Mesothelial cell of epicardium (in vitro differentiated cells): Measurements from ENCODE around the gene GSTO1. TPM values are rescaled to one million over a fixed set of nuclear protein-coding genes. Genes with fewer than 3 reads are reported as not detected.

ENCODE experiments used
- DNase-seq, 2 experiments: peaks; one replicate each; pipeline ENCODE4 v3.0.0; 2021; ENCODE audit warnings: low spot score in 2 of 2; ENCODE audit not compliant: unreplicated experiment in 2 of 2
- H3K27ac Mint-ChIP-seq: 2 replicates; pipeline ENCODE4 v1.8.0; 2021; ENCODE audit warnings: mixed read lengths
- H3K27me3 Mint-ChIP-seq: 2 replicates; pipeline ENCODE4 v1.8.0; 2021; ENCODE audit warnings: low read depth, mixed read lengths
- H3K36me3 Mint-ChIP-seq: 2 replicates; pipeline ENCODE4 v1.8.0; 2021; ENCODE audit warnings: mixed read lengths
- H3K4me1 Mint-ChIP-seq: 2 replicates; pipeline ENCODE4 v1.8.0; 2021; ENCODE audit warnings: mixed read lengths
- H3K4me3 Mint-ChIP-seq: 2 replicates; pipeline ENCODE4 v1.8.0; 2021; ENCODE audit warnings: mild to moderate bottlenecking, moderate library complexity, mixed read lengths
- H3K9me3 Mint-ChIP-seq: 2 replicates; pipeline ENCODE4 v1.8.0; 2021; ENCODE audit warnings: mixed read lengths
- CTCF ChIP-seq: fragments of 200-600 bp; sonication (generic); IDR thresholded peaks from one replicate; pipeline ENCODE4 v1.5.0; 2021; ENCODE audit warnings: antibody characterized with exemption; ENCODE audit not compliant: unreplicated experiment
- total RNA-seq: library from RNA; stranded (reverse); gene quantifications from 3 replicates; pipeline ENCODE4 v1.2.1, GENCODE V29; 2021

GSTO1 gene
- total RNA-seq, 1 donor from 2014 or later = 65.2 TPM

DNA sequence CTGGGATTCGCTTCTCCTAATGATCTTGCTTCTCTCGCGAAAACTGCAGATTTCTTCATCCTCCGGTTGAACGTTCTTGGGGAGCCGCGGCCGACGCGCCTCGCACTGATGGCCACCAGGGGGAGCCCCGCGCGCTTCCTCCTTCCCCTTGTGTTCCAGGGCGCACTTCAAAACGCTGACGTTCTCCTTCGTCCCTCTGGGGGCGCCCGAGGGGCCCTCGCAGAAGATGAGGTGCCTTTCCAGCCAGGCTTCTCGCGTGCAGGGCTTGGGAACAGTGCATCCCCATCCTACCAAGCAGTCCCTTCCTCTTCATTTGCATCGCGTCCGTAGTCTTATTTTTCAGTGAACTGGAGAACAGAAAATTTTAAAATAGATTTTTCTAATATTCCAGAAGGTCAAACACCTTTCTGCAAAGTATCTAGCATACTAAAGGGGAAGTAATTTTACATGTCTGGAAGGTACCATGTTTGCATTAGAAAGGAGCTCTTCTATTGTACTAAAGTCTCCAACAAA lies 36.8 kb downstream of the GSTO1 start:
- peak; percentile 81 to 94 for DNase-seq
- Mint-ChIP-seq H3K4me3 (no peak overlapping the region), H3K9me3 (no peaks in the 10 kb centered on the region), H3K36me3 (no peaks in the 10 kb centered on the region), H3K27me3 (peaks cover 16% of the 10 kb centered on the region), H3K27ac (no peak overlapping the region), H3K4me1 (peaks cover 11% of the 10 kb centered on the region)
- peak; percentile 96 for TF ChIP-seq CTCF

DNA sequence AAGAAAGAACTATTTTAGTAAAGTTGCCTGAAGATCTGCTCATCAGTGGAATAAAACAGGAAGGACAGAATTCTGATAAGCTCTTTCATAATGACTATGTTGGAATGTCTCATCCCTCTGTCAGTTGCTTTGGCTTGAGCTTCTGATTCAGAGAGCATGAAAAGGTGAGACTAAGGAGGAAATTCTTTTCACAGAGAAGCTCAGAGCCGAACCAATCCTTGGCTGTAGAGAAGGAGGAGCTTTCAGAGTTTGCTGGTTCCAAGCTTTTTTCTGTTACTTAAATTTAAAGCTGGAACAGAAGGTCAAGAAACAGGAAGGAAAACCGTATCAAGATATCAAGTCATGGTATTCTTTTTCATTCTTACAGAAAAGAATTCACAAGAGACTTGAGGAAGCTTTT lies 38.3 kb downstream of the GSTO1 start:
- Mint-ChIP-seq H3K4me3 (no peak overlapping the region), H3K4me1 (peaks cover 14% of the 10 kb centered on the region), H3K27me3 (peaks cover 13% of the 10 kb centered on the region), H3K36me3 (no peaks in the 10 kb centered on the region), H3K27ac (peak overlapping the region; percentile 3), H3K9me3 (no peaks in the 10 kb centered on the region)
- TF ChIP-seq CTCF = no peak
- no peak for DNase-seq

DNA sequence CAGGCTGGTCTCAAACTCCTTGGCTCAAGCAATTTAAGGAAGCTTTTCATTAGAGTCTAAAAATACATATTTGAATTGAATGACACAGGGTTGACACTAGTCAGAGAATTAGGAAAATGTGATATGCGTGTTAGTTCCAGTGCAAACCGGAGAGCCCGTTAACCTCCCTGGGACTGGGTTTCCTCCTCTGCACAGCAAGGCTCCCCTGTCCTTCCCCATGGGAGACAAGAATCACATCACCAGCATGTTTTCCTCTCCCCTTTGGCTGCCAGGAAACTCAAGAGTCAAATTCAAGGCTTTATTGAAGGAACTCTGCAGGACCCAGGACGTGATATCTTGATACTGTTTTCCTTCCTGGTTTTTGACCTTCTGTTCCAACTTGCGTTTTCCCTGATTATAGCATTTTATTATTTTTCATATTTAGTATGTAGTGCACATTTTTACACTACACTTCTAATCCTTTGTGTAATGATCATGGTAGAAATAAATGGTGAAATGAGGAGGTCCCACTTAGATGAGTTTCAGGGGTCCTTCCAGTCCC lies 39.2 kb downstream of the GSTO1 start:
- no peak overlapping the region for H3K27ac Mint-ChIP-seq
- DNase-seq = no peak
- H3K36me3 Mint-ChIP-seq = no peaks in the 10 kb centered on the region
- H3K4me1 Mint-ChIP-seq = peaks cover 15% of the 10 kb centered on the region
- no peaks in the 10 kb centered on the region for H3K9me3 Mint-ChIP-seq
- peaks cover 13% of the 10 kb centered on the region for H3K27me3 Mint-ChIP-seq
- no peak overlapping the region for H3K4me3 Mint-ChIP-seq
- TF ChIP-seq CTCF = no peak

- no peaks in the 10 kb centered on the region for H3K27me3 Mint-ChIP-seq
- no peaks in the 10 kb centered on the region for H3K36me3 Mint-ChIP-seq
- H3K27ac Mint-ChIP-seq = no peak overlapping the region
- TF ChIP-seq CTCF = no peak
- H3K4me3 Mint-ChIP-seq = no peak overlapping the region
- no peaks in the 10 kb centered on the region for H3K9me3 Mint-ChIP-seq
- DNase-seq = no peak
- H3K4me1 Mint-ChIP-seq = peaks cover 33% of the 10 kb centered on the region
These were observed 42.2 kb downstream of the GSTO1 start for GRCh38 chr10:104296687-104297436.

GRCh38 chr10:104297697-104298660 lies 43.3 kb downstream of the GSTO1 start:
- H3K27me3 Mint-ChIP-seq = no peaks in the 10 kb centered on the region
- H3K4me3 Mint-ChIP-seq = no peak overlapping the region
- no peak for TF ChIP-seq CTCF
- H3K9me3 Mint-ChIP-seq = peaks cover under 1% of the 10 kb centered on the region
- H3K27ac Mint-ChIP-seq = peak overlapping the region; percentile 26
- DNase-seq = no peak
- no peaks in the 10 kb centered on the region for H3K36me3 Mint-ChIP-seq
- peaks cover 28% of the 10 kb centered on the region for H3K4me1 Mint-ChIP-seq
